ENCODE measurements around the gene DIO3.

DIO3 gene

GRCh38 chr14:101561145-101561896, at the start of gene DIO3:
Gene DIO3, plus strand, starts transcription at chr14:101561495.
- H3K4me3 ChIP-seq (replicated peaks; ENCODE audit: low read depth, low read length): no peak within 1 kb of the TSS
- no peak for DNase-seq (ENCODE audit: extremely low read depth, low read depth)
- no peak for TF ChIP-seq CTCF (IDR thresholded peaks at IDR 0.05; ENCODE audit: low read depth, low read length, missing control alignments)

- H3K4me3 ChIP-seq (replicated peaks; ENCODE audit: low read depth, low read length): no peak overlapping the region
- no peak for TF ChIP-seq CTCF (IDR thresholded peaks at IDR 0.05; ENCODE audit: low read depth, low read length, missing control alignments)
- DNase-seq (ENCODE audit: extremely low read depth, low read depth): no peak
Observed at GRCh38 chr14:101511620-101512375, 49.5 kb upstream of the DIO3 start.

DNA sequence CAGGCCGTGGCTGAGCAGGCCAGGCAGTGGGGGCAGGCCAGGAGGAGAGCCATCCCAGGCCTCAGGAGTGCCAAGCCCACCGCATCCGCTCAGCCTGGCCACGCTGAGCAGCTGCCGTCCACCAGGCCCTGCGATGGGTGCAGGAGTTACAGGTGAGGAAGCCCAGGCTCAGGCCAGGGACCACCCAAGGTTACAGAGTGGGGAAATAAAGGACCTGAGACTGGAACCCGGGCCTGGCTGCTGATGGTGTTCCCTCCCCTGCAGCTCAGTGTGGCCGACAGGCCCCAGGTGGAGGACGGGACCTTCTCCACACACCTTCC, 49.0 kb upstream of the DIO3 start:
- H3K4me3 ChIP-seq (replicated peaks; ENCODE audit: low read depth, low read length): no peak overlapping the region
- no peak for DNase-seq (ENCODE audit: extremely low read depth, low read depth)
- TF ChIP-seq CTCF (IDR thresholded peaks at IDR 0.05; ENCODE audit: low read depth, low read length, missing control alignments): no peak

DNA sequence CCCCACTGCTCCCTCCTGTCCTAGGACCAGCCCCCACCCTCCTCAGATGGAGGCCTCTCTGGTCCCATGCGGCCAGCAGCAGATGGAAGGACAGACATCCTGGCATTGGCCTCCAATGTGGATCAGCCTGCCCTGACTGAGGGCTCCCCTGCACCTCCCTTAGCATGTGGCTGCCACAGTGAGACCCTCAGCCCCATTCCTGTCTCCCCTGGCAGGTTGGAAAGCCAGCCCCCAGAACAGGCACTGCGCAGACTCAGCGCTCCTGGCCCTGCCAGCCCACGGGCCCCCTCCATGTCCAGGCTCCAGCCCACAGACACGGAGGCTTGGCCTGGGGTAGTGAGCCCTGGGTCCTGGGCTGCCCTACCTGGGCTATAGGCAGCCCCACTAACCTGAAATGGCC, 47.2 kb upstream of the DIO3 start:
- TF ChIP-seq CTCF (IDR thresholded peaks at IDR 0.05; ENCODE audit: low read depth, low read length, missing control alignments): no peak
- DNase-seq (ENCODE audit: extremely low read depth, low read depth): no peak
- no peak overlapping the region for H3K4me3 ChIP-seq (replicated peaks; ENCODE audit: low read depth, low read length)

- no peak for DNase-seq (ENCODE audit: extremely low read depth, low read depth)
- no peak for TF ChIP-seq CTCF (IDR thresholded peaks at IDR 0.05; ENCODE audit: low read depth, low read length, missing control alignments)
- no peak overlapping the region for H3K4me3 ChIP-seq (replicated peaks; ENCODE audit: low read depth, low read length)
Observed at GRCh38 chr14:101516401-101516800, 44.9 kb upstream of the DIO3 start.

GRCh38 chr14:101518611-101519473, 42.5 kb upstream of the DIO3 start:
- H3K4me3 ChIP-seq (replicated peaks; ENCODE audit: low read depth, low read length): no peak overlapping the region
- TF ChIP-seq CTCF (IDR thresholded peaks at IDR 0.05; ENCODE audit: low read depth, low read length, missing control alignments): no peak
- DNase-seq (ENCODE audit: extremely low read depth, low read depth): no peak

Data from HFF-Myc (cell line).